Measurements from ENCODE around the gene U2AF2. TPM values are rescaled to one million over a fixed set of nuclear protein-coding genes. Genes with fewer than 3 reads are reported as not detected.
A peak's percentile ranks its signal among the peaks of the same experiment; 100 is the strongest.

The U2AF2 gene
- total and polyA plus RNA-seq, 9 of the 15 experiments (the other 6 are each of a cell fraction or from before 2014, with no cell fraction given): 3.0 to 331 (median 157) TPM

DNA sequence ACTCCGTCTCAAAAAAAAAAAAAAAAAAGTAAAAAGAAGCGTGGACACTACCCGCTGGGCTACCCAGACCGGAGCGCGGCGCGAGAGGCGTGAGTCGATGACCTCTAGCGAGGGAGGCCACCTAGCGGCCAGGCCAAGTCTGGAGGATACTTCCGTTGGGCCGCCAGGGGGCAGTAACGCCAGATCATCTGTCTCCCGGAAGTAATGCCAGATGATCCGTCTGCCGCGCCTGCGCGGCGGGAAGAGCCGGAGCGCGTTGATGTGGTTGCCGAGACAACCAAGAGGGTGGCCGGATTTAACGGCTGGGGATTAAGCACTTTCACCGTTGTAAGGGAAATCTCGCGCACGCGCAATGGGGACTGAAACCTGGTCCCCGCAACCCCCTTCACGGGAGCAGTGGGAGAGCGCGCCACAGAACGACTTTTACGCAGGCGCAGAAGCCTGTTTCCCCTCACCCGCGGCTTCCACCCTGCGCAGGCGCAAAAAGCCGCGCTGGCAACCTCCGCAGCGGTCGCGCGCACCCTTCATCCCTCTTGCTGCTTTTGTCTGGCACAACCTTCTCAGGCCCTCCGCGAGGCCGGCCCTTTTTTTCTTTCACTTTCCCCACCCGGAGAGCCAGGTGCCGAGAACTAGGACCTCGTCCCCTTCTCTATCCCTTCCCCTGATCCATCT, 1.0 kb upstream of the U2AF2 start (continued):
- TF ChIP-seq TFAM (CRISPR knock-in tag; conservative IDR thresholded peaks at IDR 0.05) (no peak), ZFX (CRISPR knock-in tag; IDR thresholded peaks at IDR 0.05) (peak; percentile 43), HSF4 (CRISPR knock-in tag; IDR thresholded peaks at IDR 0.05; ENCODE audit: borderline replicate concordance) (no peak), CEBPG (CRISPR knock-in tag; IDR thresholded peaks at IDR 0.05) (no peak), CEBPG (tag; conservative IDR thresholded peaks at IDR 0.05 in 1 of 2, IDR thresholded peaks at IDR 0.05 in 1 of 2) (no peak), MIER1 (IDR thresholded peaks at IDR 0.05; ENCODE audit: low read depth) (no peak), ASH1L (IDR thresholded peaks at IDR 0.05; ENCODE audit: borderline replicate concordance, low read depth, partially characterized antibody) (no peak), NCOR1 (IDR thresholded peaks at IDR 0.05) (0 out of 2 replicates have a peak, but pooled peaks have one; percentile 30), ZNF41 (CRISPR knock-in tag; conservative IDR thresholded peaks at IDR 0.05) (no peak), HOXB6 (CRISPR knock-in tag; IDR thresholded peaks at IDR 0.05; ENCODE audit: borderline replicate concordance) (no peak), HNRNPUL1 (IDR thresholded peaks at IDR 0.05; ENCODE audit: low read length) (no peak), ETS2 (tag; IDR thresholded peaks at IDR 0.05; ENCODE audit: borderline replicate concordance, poor library complexity, severe bottlenecking) (no peak), ZNF143 (CRISPR knock-in tag; IDR thresholded peaks at IDR 0.05) (no peak), HMGN3 (IDR thresholded peaks at IDR 0.05; ENCODE audit: borderline replicate concordance, extremely low read depth, insufficient read length, low read depth, low read length) (peak; percentile 73), HMG20A (CRISPR knock-in tag; conservative IDR thresholded peaks at IDR 0.05) (no peak), TAF7 (tag; IDR thresholded peaks at IDR 0.05) (peak; percentile 53), GTF2E2 (tag; IDR thresholded peaks at IDR 0.05) (no peak; the same call in 1 of the 2 replicates), NFE2 (IDR thresholded peaks at IDR 0.05; ENCODE audit: low read depth) (peak; percentile 52), TGIF2 (CRISPR knock-in tag; IDR thresholded peaks at IDR 0.05) (no peak)
- TF ChIP-seq, protein P1, sequence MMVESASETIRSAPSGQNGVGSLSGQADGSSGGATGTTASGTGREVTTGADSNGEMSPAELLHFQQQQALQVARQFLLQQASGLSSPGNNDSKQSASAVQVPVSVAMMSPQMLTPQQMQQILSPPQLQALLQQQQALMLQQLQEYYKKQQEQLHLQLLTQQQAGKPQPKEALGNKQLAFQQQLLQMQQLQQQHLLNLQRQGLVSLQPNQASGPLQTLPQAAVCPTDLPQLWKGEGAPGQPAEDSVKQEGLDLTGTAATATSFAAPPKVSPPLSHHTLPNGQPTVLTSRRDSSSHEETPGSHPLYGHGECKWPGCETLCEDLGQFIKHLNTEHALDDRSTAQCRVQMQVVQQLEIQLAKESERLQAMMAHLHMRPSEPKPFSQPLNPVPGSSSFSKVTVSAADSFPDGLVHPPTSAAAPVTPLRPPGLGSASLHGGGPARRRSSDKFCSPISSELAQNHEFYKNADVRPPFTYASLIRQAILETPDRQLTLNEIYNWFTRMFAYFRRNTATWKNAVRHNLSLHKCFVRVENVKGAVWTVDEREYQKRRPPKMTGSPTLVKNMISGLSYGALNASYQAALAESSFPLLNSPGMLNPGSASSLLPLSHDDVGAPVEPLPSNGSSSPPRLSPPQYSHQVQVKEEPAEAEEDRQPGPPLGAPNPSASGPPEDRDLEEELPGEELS (CRISPR knock-in tag; IDR thresholded peaks at IDR 0.05; ENCODE audit: borderline replicate concordance): no peak
- TF ChIP-seq, protein P2, sequence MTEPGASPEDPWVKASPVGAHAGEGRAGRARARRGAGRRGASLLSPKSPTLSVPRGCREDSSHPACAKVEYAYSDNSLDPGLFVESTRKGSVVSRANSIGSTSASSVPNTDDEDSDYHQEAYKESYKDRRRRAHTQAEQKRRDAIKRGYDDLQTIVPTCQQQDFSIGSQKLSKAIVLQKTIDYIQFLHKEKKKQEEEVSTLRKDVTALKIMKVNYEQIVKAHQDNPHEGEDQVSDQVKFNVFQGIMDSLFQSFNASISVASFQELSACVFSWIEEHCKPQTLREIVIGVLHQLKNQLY (CRISPR knock-in tag; conservative IDR thresholded peaks at IDR 0.05): no peak
- TF ChIP-seq, protein P3, sequence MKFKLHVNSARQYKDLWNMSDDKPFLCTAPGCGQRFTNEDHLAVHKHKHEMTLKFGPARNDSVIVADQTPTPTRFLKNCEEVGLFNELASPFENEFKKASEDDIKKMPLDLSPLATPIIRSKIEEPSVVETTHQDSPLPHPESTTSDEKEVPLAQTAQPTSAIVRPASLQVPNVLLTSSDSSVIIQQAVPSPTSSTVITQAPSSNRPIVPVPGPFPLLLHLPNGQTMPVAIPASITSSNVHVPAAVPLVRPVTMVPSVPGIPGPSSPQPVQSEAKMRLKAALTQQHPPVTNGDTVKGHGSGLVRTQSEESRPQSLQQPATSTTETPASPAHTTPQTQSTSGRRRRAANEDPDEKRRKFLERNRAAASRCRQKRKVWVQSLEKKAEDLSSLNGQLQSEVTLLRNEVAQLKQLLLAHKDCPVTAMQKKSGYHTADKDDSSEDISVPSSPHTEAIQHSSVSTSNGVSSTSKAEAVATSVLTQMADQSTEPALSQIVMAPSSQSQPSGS (CRISPR knock-in tag; IDR thresholded peaks at IDR 0.05): no peak
- TF ChIP-seq, protein P4, sequence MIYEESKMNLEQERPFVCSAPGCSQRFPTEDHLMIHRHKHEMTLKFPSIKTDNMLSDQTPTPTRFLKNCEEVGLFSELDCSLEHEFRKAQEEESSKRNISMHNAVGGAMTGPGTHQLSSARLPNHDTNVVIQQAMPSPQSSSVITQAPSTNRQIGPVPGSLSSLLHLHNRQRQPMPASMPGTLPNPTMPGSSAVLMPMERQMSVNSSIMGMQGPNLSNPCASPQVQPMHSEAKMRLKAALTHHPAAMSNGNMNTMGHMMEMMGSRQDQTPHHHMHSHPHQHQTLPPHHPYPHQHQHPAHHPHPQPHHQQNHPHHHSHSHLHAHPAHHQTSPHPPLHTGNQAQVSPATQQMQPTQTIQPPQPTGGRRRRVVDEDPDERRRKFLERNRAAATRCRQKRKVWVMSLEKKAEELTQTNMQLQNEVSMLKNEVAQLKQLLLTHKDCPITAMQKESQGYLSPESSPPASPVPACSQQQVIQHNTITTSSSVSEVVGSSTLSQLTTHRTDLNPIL (CRISPR knock-in tag; IDR thresholded peaks at IDR 0.05): no peak

All from K562 (cell line).